HS-5 (cell line): ENCODE results near the gene FUT6.
"Not testable (repeated sequence)": the region's sequence is repeated elsewhere in the genome, so short reads cannot be mapped to it uniquely, and the experiment has no call there.

Source experiments
- DNase-seq: peaks from one replicate; pipeline ENCODE4 v3.0.0-alpha.2; 2012; ENCODE audit warnings: low read depth

Gene FUT6

GRCh38 chr19:5857203-5858081 is 17.9 kb upstream of the FUT6 start:
- no peak for DNase-seq

- DNase-seq, result not testable (repeated sequence)
Measured at GRCh38 chr19:5855151-5855550, 15.6 kb upstream of the FUT6 start.

- DNase-seq, result not testable (repeated sequence)
Measured at GRCh38 chr19:5854121-5854520, 14.6 kb upstream of the FUT6 start.

- DNase-seq, result no peak
Measured at GRCh38 chr19:5851302-5851701, 11.8 kb upstream of the FUT6 start, which contains the start of gene FUT3. Gene FUT3, minus strand, starts transcription at chr19:5851449.

- no peak for DNase-seq
Measured at GRCh38 chr19:5850743-5851293, 11.3 kb upstream of the FUT6 start.

GRCh38 chr19:5850189-5850588 is 10.7 kb upstream of the FUT6 start:
- no peak for DNase-seq

GRCh38 chr19:5848621-5849020 is 9.1 kb upstream of the FUT6 start:
- not testable (repeated sequence) for DNase-seq

- DNase-seq, result not testable (repeated sequence)
Measured at GRCh38 chr19:5847846-5848245, 8.3 kb upstream of the FUT6 start.

GRCh38 chr19:5844456-5845433 is 5.2 kb upstream of the FUT6 start:
- no peak for DNase-seq

- no peak for DNase-seq
Measured at GRCh38 chr19:5843295-5843927, 3.9 kb upstream of the FUT6 start.

- DNase-seq, result not testable (repeated sequence)
Measured at GRCh38 chr19:5841735-5842111, 2.2 kb upstream of the FUT6 start.

- DNase-seq, result no peak
Measured at GRCh38 chr19:5838353-5839064, 993 bp downstream of the FUT6 start.

GRCh38 chr19:5837761-5838352 is 1.6 kb downstream of the FUT6 start:
- DNase-seq, result no peak

GRCh38 chr19:5832527-5833216 is 6.8 kb downstream of the FUT6 start:
- no peak for DNase-seq

- DNase-seq, result no peak
Measured at GRCh38 chr19:5832061-5832460, 7.4 kb downstream of the FUT6 start.

- no peak for DNase-seq
Measured at GRCh38 chr19:5831159-5831558, 8.3 kb downstream of the FUT6 start.

- DNase-seq, result no peak
Measured at GRCh38 chr19:5829567-5830310, 9.8 kb downstream of the FUT6 start.

GRCh38 chr19:5828661-5829566 is 10.6 kb downstream of the FUT6 start:
- no peak for DNase-seq
